Panc1 (cell line): Measurements from ENCODE around the gene IGSF5. TPM values are rescaled to one million over a fixed set of nuclear protein-coding genes. Genes with fewer than 3 reads are reported as not detected.

Experiments used
- ATAC-seq: fragments of 200-7000 bp; cut with Tn5 transposase; 2 replicates; pipeline ENCODE4 v1.9.1; 2020; ENCODE audit warnings: mild to moderate bottlenecking, moderate library complexity
- BruUV-seq: library from RNA; stranded (reverse); fragments of 400-500 nt; replicated peaks from 2 replicates; lab custom pipeline; 2021; lab: Mats Ljungman, UMichigan
- CTCF ChIA-PET: fragments of 300-600 bp; sonication (Branson Sonifier 250); formaldehyde crosslinking; loops from one replicate; lab custom pipeline; 2022; ENCODE audit warnings: antibody characterized with exemption; lab: Charles Lee
- POLR2A ChIA-PET: fragments of 300-600 bp; sonication (Branson Sonifier 250); formaldehyde crosslinking; loops from one replicate; lab custom pipeline; 2022; ENCODE audit warnings: antibody characterized with exemption; lab: Charles Lee
- DNase-seq: peaks from one replicate; pipeline ENCODE4 v3.0.0-alpha.2; 2010; ENCODE audit warnings: low read depth, low spot score
- H3K27ac ChIP-seq: 2 replicates; pipeline ENCODE4 v1.5.1; 2011; ENCODE audit warnings: mild to moderate bottlenecking, low read length, inconsistent platforms
- H3K27me3 ChIP-seq: fragments of 200-500 bp; sonication (Bioruptor generic); 2 replicates; pipeline ENCODE4 v1.6.0; 2014; ENCODE audit warnings: low read length, inconsistent platforms; ENCODE audit not compliant: control insufficient read depth, insufficient read depth
- H3K36me3 ChIP-seq: fragments of 200-500 bp; sonication (Bioruptor generic); 2 replicates; pipeline ENCODE4 v1.5.1; 2014; ENCODE audit warnings: inconsistent platforms, mild to moderate bottlenecking, low read length, moderate library complexity; ENCODE audit not compliant: control insufficient read depth, insufficient read depth
- H3K4me1 ChIP-seq: 2 replicates; pipeline ENCODE4 v1.5.1; 2011; ENCODE audit warnings: inconsistent platforms, mild to moderate bottlenecking, low read length, moderate library complexity; ENCODE audit not compliant: control insufficient read depth, insufficient read depth
- H3K4me3 ChIP-seq, 2 experiments: 2 replicates each; pipeline ENCODE4 v1.5.1; 2011 to 2012; ENCODE audit warnings: low read depth in 2 of 2, low read length in 2 of 2, mild to moderate bottlenecking in 2 of 2, inconsistent platforms in 1 of 2, moderate library complexity in 1 of 2
- H3K9me3 ChIP-seq: fragments of 200-500 bp; sonication (Bioruptor generic); 2 replicates; pipeline ENCODE4 v1.5.1; 2014; ENCODE audit warnings: low read depth, mild to moderate bottlenecking, inconsistent platforms, low read length, moderate library complexity; ENCODE audit not compliant: control insufficient read depth, insufficient read depth
- TCF7L2 ChIP-seq: IDR thresholded peaks from 2 replicates; pipeline ENCODE4 v1.6.1; 2011; ENCODE audit warnings: mild to moderate bottlenecking, low read depth, low read length, inconsistent platforms
- in situ Hi-C: cut with HindIII; loops from 2 replicates; pipeline ENCODE4 v1.10.0; 2016; ENCODE audit warnings: low sequenced_read_pairs, low pct_unique_long_range_greater_than_20kb
- intact Hi-C: fragments of 100-400 bp; cut with micrococcal nuclease; formaldehyde crosslinking; loops from one replicate; pipeline ENCODE4 v1.10.0; 2022; ENCODE audit not compliant: unreplicated experiment
- total RNA-seq: library from RNA; stranded (reverse); gene quantifications from one replicate; pipeline ENCODE4 v1.2.1, GENCODE V29; 2021; ENCODE audit not compliant: unreplicated experiment

IGSF5 gene
- total RNA-seq, 1 experiment from 2014 or later, result not detected

DNA sequence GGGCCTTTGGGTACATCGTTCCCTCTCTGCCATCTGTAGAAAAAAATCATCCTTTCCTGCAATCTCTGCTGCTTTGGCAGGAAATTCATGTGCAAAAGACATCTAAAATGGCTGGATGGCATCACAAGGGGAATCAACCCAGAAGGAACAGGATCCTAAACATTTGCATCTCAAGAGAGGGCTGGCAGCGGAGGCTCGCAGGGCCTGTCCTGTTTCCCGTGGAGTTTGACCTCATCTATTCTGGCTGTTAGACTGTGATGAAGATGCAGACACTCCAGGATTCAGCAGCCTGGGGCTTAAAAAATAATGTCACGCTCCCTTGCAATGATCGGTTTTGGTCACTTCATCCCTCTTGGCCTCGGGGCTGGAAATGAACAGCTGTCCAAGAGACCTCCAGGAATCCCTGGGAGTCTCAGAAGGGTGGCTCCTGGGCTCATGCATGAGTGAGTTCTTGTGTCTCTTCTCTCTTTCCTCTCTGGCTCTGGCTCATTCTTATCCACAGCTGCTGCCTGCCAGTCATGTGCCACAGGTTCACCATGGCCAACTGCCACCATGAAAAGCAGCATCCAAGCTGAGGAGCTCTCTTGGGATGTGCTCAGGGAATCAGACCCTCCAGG, 106.1 kb downstream of the IGSF5 start:
- CTCF ChIA-PET, result no interaction called here

More for the DNA sequence above, 106.1 kb downstream of the IGSF5 start:
- no peaks in the 10 kb centered on the region for H3K36me3 ChIP-seq
- POLR2A ChIA-PET, result no interaction called here
- no peaks in the 10 kb centered on the region for H3K9me3 ChIP-seq
- in situ Hi-C loops, result no loop called here
- ATAC-seq (no peak), DNase-seq (no peak)
- intact Hi-C loops, result no loop called here
- no peak for TF ChIP-seq TCF7L2
- H3K4me1 ChIP-seq, result no peaks in the 10 kb centered on the region
- BruUV-seq, result no TSS peak
- H3K4me3 ChIP-seq, result no peak overlapping the region
- no peak overlapping the region for H3K27ac ChIP-seq
- no peaks in the 10 kb centered on the region for H3K27me3 ChIP-seq

Other genes with a start within 250 kb of the IGSF5 start
- gene B3GALT5, start 132.2 kb upstream of the IGSF5 start, total RNA-seq, result 0.10 TPM
- not detected for gene PCP4, start 122.3 kb downstream of the IGSF5 start, total RNA-seq